ENCODE measurements around the gene PI4KA. TPM values are rescaled to one million over a fixed set of nuclear protein-coding genes. Genes with fewer than 3 reads are reported as not detected.

The PI4KA gene
- total and polyA plus RNA-seq, 2 of the 13 experiments (the other 11 are each of a cell fraction or from before 2014, with no cell fraction given): 27.4 to 56.4 TPM

DNA sequence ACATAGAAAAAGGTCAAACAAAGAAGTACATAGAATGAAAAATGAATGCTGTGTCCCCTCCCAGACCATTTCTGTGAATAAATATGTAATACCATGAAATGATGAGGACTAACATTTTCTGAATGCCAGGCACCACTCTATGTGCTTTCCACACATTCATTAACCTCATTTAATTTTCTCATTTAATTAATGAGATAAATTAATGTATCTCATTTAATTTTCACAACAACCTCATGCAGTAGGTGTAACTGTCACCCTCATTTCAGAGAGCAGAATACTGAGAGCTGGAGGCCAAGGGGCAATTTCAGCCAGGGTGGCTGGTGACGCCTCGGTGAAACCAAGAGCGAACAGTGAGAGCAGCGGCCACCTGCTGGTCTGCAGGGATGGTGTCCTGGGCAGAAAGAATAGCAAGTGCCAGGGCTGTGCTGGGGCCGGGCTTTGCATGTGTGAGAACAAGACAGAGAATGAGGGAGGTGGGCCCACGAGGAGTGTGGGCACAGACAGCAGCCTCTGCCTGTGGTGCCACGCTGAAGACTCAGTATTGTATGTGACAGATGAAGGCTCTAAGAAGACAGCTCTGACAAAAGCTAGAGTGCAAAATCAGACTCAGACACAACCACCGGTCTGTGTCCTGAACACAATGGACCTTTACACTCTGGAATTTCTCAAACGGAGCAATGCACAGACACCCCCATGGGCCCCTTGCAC is 86.5 kb downstream of the PI4KA start (continued):
- TF ChIP-seq, protein P1, sequence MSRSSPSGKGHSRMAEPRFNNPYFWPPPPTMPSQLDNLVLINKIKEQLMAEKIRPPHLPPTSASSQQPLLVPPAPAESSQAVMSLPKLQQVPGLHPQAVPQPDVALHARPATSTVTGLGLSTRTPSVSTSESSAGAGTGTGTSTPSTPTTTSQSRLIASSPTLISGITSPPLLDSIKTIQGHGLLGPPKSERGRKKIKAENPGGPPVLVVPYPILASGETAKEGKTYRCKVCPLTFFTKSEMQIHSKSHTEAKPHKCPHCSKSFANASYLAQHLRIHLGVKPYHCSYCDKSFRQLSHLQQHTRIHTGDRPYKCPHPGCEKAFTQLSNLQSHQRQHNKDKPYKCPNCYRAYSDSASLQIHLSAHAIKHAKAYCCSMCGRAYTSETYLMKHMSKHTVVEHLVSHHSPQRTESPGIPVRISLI (CRISPR knock-in tag; IDR thresholded peaks at IDR 0.05; ENCODE audit: borderline replicate concordance): no peak
- TF ChIP-seq ZFP36L1 (CRISPR knock-in tag; IDR thresholded peaks at IDR 0.05) (no peak; the same call in 1 of the 2 replicates), SOX13 (IDR thresholded peaks at IDR 0.05) (no peak), SOX13 (CRISPR knock-in tag; conservative IDR thresholded peaks at IDR 0.05 in 1 of 2, IDR thresholded peaks at IDR 0.05 in 1 of 2) (0 out of 4 replicates have a peak, but pooled peaks of 1 of the 2 experiments have one; percentile 36), RAD21 (CRISPR knock-in tag; IDR thresholded peaks at IDR 0.05) (peak; percentile 75), DMAP1 (CRISPR knock-in tag; IDR thresholded peaks at IDR 0.05) (0 out of 2 replicates have a peak, but pooled peaks have one; percentile 45), SAP130 (CRISPR knock-in tag; IDR thresholded peaks at IDR 0.05; ENCODE audit: low read depth) (peak; percentile 67), HNF4A (CRISPR knock-in tag; IDR thresholded peaks at IDR 0.05) (peak; percentile 22; the same call in 1 of the 2 replicates), RARG (CRISPR knock-in tag; IDR thresholded peaks at IDR 0.05; ENCODE audit: low read depth) (no peak), ZNF879 (CRISPR knock-in tag; IDR thresholded peaks at IDR 0.05) (no peak), SMAD3 (CRISPR knock-in tag; IDR thresholded peaks at IDR 0.05) (peak; percentile 73; the same call in 1 of the 2 replicates), KDM1A (CRISPR knock-in tag; IDR thresholded peaks at IDR 0.05) (0 out of 2 replicates have a peak, but pooled peaks have one; percentile 12), ZNF333 (CRISPR knock-in tag; IDR thresholded peaks at IDR 0.05; ENCODE audit: borderline replicate concordance) (no peak), KDM5A (IDR thresholded peaks at IDR 0.05; ENCODE audit: borderline replicate concordance, low read length) (no peak), ZSCAN12 (CRISPR knock-in tag; IDR thresholded peaks at IDR 0.05) (no peak), ZFX (CRISPR knock-in tag; IDR thresholded peaks at IDR 0.05; ENCODE audit: low read depth) (peak; percentile 55; the same call in 1 of the 2 replicates), MYNN (CRISPR knock-in tag; IDR thresholded peaks at IDR 0.05; ENCODE audit: low read depth) (no peak)
- TF ChIP-seq, protein P2, sequence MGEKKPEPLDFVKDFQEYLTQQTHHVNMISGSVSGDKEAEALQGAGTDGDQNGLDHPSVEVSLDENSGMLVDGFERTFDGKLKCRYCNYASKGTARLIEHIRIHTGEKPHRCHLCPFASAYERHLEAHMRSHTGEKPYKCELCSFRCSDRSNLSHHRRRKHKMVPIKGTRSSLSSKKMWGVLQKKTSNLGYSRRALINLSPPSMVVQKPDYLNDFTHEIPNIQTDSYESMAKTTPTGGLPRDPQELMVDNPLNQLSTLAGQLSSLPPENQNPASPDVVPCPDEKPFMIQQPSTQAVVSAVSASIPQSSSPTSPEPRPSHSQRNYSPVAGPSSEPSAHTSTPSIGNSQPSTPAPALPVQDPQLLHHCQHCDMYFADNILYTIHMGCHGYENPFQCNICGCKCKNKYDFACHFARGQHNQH (CRISPR knock-in tag; IDR thresholded peaks at IDR 0.05): peak; percentile 31; the same call in 1 of the 2 replicates
- TF ChIP-seq, protein P3, sequence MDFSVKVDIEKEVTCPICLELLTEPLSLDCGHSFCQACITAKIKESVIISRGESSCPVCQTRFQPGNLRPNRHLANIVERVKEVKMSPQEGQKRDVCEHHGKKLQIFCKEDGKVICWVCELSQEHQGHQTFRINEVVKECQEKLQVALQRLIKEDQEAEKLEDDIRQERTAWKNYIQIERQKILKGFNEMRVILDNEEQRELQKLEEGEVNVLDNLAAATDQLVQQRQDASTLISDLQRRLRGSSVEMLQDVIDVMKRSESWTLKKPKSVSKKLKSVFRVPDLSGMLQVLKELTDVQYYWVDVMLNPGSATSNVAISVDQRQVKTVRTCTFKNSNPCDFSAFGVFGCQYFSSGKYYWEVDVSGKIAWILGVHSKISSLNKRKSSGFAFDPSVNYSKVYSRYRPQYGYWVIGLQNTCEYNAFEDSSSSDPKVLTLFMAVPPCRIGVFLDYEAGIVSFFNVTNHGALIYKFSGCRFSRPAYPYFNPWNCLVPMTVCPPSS (IDR thresholded peaks at IDR 0.05): no peak
- TF ChIP-seq, protein P4, sequence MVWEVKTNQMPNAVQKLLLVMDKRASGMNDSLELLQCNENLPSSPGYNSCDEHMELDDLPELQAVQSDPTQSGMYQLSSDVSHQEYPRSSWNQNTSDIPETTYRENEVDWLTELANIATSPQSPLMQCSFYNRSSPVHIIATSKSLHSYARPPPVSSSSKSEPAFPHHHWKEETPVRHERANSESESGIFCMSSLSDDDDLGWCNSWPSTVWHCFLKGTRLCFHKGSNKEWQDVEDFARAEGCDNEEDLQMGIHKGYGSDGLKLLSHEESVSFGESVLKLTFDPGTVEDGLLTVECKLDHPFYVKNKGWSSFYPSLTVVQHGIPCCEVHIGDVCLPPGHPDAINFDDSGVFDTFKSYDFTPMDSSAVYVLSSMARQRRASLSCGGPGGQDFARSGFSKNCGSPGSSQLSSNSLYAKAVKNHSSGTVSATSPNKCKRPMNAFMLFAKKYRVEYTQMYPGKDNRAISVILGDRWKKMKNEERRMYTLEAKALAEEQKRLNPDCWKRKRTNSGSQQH (CRISPR knock-in tag; IDR thresholded peaks at IDR 0.05; ENCODE audit: low read depth): 0 out of 2 replicates have a peak, but pooled peaks have one; percentile 19
- TF ChIP-seq, protein P5, sequence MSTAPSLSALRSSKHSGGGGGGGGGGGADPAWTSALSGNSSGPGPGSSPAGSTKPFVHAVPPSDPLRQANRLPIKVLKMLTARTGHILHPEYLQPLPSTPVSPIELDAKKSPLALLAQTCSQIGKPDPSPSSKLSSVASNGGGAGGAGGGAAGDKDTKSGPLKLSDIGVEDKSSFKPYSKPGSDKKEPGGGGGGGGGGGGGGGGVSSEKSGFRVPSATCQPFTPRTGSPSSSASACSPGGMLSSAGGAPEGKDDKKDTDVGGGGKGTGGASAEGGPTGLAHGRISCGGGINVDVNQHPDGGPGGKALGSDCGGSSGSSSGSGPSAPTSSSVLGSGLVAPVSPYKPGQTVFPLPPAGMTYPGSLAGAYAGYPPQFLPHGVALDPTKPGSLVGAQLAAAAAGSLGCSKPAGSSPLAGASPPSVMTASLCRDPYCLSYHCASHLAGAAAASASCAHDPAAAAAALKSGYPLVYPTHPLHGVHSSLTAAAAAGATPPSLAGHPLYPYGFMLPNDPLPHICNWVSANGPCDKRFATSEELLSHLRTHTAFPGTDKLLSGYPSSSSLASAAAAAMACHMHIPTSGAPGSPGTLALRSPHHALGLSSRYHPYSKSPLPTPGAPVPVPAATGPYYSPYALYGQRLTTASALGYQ (CRISPR knock-in tag; IDR thresholded peaks at IDR 0.05): no peak
- TF ChIP-seq, protein P6, sequence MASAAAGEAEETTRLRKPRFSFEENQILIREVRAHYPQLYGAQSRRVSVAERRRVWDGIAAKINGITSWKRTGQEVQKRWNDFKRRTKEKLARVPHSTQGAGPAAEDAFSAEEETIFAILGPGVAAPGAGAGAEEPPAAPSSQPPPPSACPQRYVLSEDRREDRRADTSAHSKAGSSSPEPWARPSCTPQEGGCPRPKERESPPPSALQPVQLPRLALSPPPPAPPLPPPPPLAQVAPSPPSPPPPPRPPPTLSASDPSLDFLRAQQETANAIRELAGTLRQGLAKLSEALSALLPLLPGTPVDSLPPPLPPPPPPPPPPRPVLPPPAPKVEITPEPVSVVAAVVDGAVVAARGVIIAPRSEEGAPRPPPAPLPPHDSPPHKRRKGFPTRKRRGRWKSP (CRISPR knock-in tag; IDR thresholded peaks at IDR 0.05): 0 out of 2 replicates have a peak, but pooled peaks have one; percentile 24

All from HepG2 (cell line).